ENCODE data around the gene PDE6H.

DNA sequence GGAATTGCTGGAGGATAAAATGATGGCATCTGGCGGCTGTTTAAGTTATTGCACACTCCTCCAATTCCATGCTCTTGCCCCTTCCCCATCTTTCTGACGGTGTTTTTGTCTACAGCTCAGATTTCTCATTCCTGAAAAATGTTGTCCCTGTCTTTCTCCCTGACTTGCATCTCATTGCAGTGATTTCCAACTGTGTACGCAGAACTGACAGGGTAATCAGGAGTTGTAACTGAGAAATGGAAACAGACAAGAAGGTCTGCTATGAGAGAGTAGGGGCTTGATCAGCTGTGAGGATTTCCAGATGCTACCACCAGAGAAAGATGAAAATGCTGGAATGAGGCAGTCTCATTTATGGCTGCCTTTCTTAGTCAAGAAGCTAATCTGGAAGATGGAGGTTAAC, 35.8 kb upstream of the PDE6H start:
- TF ChIP-seq EP300 (IDR thresholded peaks at IDR 0.05): no peak
- TF ChIP-seq CTCF (IDR thresholded peaks at IDR 0.05): no peak
- no peak for TF ChIP-seq POLR2A (IDR thresholded peaks at IDR 0.05)

All from sigmoid colon (tissue), 4 donors.